Keratinocyte (primary cell): Measurements from ENCODE around the gene SC5D. TPM values are rescaled to one million over a fixed set of nuclear protein-coding genes. Genes with fewer than 3 reads are reported as not detected.

Experiments used
- DNase-seq: peaks from one replicate; pipeline ENCODE4 v3.0.0-alpha.2; 2011; ENCODE audit warnings: low read depth, missing footprints, low spot score
- FAIRE-seq: peaks from 2 replicates; lab custom pipeline; 2011; peaks lifted over from hg19 to GRCh38; lab: Jason Lieb, UNC
- H2AFZ ChIP-seq: 2 replicates; pipeline ENCODE4 v1.6.0; 2012; ENCODE audit warnings: low read length, control low read depth, inconsistent platforms; ENCODE audit not compliant: control insufficient read depth
- H3K27ac ChIP-seq: 2 replicates; pipeline ENCODE4 v1.5.1; 2011; ENCODE audit warnings: low read length; ENCODE audit not compliant: control insufficient read depth, insufficient read depth
- H3K27me3 ChIP-seq: 3 replicates; pipeline ENCODE4 v1.6.0; 2011; ENCODE audit warnings: low read length; ENCODE audit not compliant: control insufficient read depth, insufficient read depth; ENCODE audit errors: extremely low read depth
- H3K36me3 ChIP-seq, 2 experiments: 2 replicates in 1 of 2; 3 replicates in 1 of 2; pipeline ENCODE4 v1.5.1; 2011; ENCODE audit warnings: low read length in 2 of 2, mild to moderate bottlenecking in 1 of 2; ENCODE audit not compliant: control insufficient read depth in 2 of 2, insufficient read depth in 2 of 2; ENCODE audit errors: extremely low read depth in 1 of 2
- H3K4me1 ChIP-seq: 3 replicates; pipeline ENCODE4 v1.5.1; 2011; ENCODE audit warnings: low read length; ENCODE audit not compliant: control insufficient read depth, insufficient read depth; ENCODE audit errors: extremely low read depth
- H3K4me2 ChIP-seq: 3 replicates; pipeline ENCODE4 v1.6.0; 2011; ENCODE audit warnings: low read depth, low read length; ENCODE audit not compliant: control insufficient read depth, insufficient read depth; ENCODE audit errors: extremely low read depth
- H3K4me3 ChIP-seq, 3 experiments: fragments of 200-600 bp in 1 of 3; sonication (generic) in 1 of 3; 2 replicates in 2 of 3; 3 replicates in 1 of 3; pipeline ENCODE4 v1.5.1; 2011 to 2016; ENCODE audit warnings: low read length in 3 of 3, mild to moderate bottlenecking in 3 of 3, control low read depth in 2 of 3, inconsistent platforms in 1 of 3, low read depth in 1 of 3, mixed read lengths in 1 of 3, mixed run types in 1 of 3, moderate library complexity in 1 of 3; ENCODE audit not compliant: control insufficient read depth in 2 of 3, insufficient read depth in 2 of 3; ENCODE audit errors: extremely low read depth in 1 of 3
- H3K79me2 ChIP-seq: 2 replicates; pipeline ENCODE4 v1.6.0; 2012; ENCODE audit warnings: low read length; ENCODE audit not compliant: control insufficient read depth, insufficient read depth
- H3K9ac ChIP-seq: 3 replicates; pipeline ENCODE4 v1.6.0; 2011; ENCODE audit warnings: low read length; ENCODE audit not compliant: control insufficient read depth, insufficient read depth; ENCODE audit errors: extremely low read depth
- H3K9me1 ChIP-seq: 3 replicates; pipeline ENCODE4 v1.6.0; 2011; ENCODE audit warnings: low read length; ENCODE audit not compliant: control insufficient read depth, insufficient read depth; ENCODE audit errors: extremely low read depth
- H3K9me3 ChIP-seq: 2 replicates; pipeline ENCODE4 v1.5.1; 2012; ENCODE audit warnings: low read depth, low read length; ENCODE audit not compliant: control insufficient read depth
- H4K20me1 ChIP-seq: 3 replicates; pipeline ENCODE4 v1.6.0; 2011; ENCODE audit warnings: low read length; ENCODE audit not compliant: control insufficient read depth, insufficient read depth; ENCODE audit errors: extremely low read depth
- EZH2 ChIP-seq: IDR thresholded peaks from one replicate; pipeline ENCODE4 v1.6.1; 2012; ENCODE audit warnings: inconsistent platforms, mild to moderate bottlenecking, low read length, moderate library complexity
- dilution Hi-C: fragments of 300-500 bp; cut with MboI; formaldehyde crosslinking; loops from one replicate; pipeline ENCODE4 v1.7.0; 2020; ENCODE audit warnings: low sequenced_read_pairs; ENCODE audit not compliant: extremely low pct_ligation_motif_present
- polyA plus RNA-seq, 5 experiments: library from polyadenylated mRNA; depleted of rRNA in 3 of 5; stranded (reverse) in 3 of 5; stranded (forward) in 1 of 5; unstranded in 1 of 5; fragments of >200 nt; gene quantifications; 1 replicate in 1 of 5; 2 replicates in 3 of 5; 3 replicates in 1 of 5; pipeline versions ENCODE4 v1.2.1 to v1.2.3, GENCODE V29; 2011 to 2012; ENCODE audit warnings: missing spikeins in 2 of 5, low read depth in 1 of 5, low replicate concordance in 1 of 5
- TF ChIP-seq, protein P1 (sequence below), 3 experiments: IDR thresholded peaks in 1 of 3; conservative IDR thresholded peaks in 1 of 3; optimal IDR thresholded peaks in 1 of 3; 2 replicates in 2 of 3; 3 replicates in 1 of 3; pipeline versions ENCODE3 to v1.5.1; 2011; ENCODE audit warnings: low read length in 3 of 3, mild to moderate bottlenecking in 3 of 3, moderate library complexity in 2 of 3, control low read depth in 1 of 3, inconsistent platforms in 1 of 3; ENCODE audit not compliant: insufficient read depth in 2 of 3; ENCODE audit errors: extremely low read depth in 1 of 3

The SC5D gene
- polyA plus RNA-seq, 1 donor (not counting 4 experiments of a cell fraction or from before 2014, with no cell fraction given), result 273 TPM

DNA sequence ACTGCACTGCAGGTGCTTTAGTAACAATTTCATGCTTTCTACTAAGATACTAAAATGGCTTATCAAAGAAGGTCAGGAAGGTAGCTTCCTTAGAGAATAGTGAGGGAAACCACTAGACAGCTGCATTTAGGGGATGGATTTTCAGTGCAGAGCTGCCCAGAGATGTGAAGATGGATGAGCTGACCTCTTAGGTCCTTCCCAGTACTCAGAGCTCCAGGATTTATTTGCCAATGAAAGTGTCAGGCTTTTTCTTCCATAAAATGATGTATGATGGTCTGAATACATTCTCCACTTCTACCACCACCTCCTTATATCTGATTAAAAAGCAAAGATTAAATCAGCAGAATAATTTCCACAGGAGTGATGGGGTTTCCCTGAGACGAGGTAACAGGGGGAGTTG lies 35.0 kb downstream of the SC5D start:
- Histone ChIP-seq H3K27ac (no peak overlapping the region), H3K9me1 (no peaks in the 10 kb centered on the region), H3K36me3 (no peaks in the 10 kb centered on the region), H3K9me3 (no peaks in the 10 kb centered on the region), H3K79me2 (no peaks in the 10 kb centered on the region), H4K20me1 (no peaks in the 10 kb centered on the region), H3K4me1 (no peaks in the 10 kb centered on the region), H2AFZ (no peak overlapping the region), H3K4me2 (no peak overlapping the region), H3K4me3 (no peak overlapping the region), H3K9ac (no peak overlapping the region), H3K27me3 (peaks cover 4% of the 10 kb centered on the region)
- no peak for DNase-seq
- FAIRE-seq, result no peak
- no peak for TF ChIP-seq EZH2
- TF ChIP-seq, protein P1, sequence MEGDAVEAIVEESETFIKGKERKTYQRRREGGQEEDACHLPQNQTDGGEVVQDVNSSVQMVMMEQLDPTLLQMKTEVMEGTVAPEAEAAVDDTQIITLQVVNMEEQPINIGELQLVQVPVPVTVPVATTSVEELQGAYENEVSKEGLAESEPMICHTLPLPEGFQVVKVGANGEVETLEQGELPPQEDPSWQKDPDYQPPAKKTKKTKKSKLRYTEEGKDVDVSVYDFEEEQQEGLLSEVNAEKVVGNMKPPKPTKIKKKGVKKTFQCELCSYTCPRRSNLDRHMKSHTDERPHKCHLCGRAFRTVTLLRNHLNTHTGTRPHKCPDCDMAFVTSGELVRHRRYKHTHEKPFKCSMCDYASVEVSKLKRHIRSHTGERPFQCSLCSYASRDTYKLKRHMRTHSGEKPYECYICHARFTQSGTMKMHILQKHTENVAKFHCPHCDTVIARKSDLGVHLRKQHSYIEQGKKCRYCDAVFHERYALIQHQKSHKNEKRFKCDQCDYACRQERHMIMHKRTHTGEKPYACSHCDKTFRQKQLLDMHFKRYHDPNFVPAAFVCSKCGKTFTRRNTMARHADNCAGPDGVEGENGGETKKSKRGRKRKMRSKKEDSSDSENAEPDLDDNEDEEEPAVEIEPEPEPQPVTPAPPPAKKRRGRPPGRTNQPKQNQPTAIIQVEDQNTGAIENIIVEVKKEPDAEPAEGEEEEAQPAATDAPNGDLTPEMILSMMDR (optimal IDR thresholded peaks at IDR 0.05 in 1 of 3, IDR thresholded peaks at IDR 0.05 in 1 of 3, conservative IDR thresholded peaks at IDR 0.05 in 1 of 3; ENCODE audit: extremely low read depth in 1 of 3, insufficient read depth in 2 of 3, low read length in 3 of 3), result no peak
- dilution Hi-C loops, result loop anchor here (10.0 kb wide), 1 partner anchor 117 kb away; no protein-coding TSS in a partner anchor

DNA sequence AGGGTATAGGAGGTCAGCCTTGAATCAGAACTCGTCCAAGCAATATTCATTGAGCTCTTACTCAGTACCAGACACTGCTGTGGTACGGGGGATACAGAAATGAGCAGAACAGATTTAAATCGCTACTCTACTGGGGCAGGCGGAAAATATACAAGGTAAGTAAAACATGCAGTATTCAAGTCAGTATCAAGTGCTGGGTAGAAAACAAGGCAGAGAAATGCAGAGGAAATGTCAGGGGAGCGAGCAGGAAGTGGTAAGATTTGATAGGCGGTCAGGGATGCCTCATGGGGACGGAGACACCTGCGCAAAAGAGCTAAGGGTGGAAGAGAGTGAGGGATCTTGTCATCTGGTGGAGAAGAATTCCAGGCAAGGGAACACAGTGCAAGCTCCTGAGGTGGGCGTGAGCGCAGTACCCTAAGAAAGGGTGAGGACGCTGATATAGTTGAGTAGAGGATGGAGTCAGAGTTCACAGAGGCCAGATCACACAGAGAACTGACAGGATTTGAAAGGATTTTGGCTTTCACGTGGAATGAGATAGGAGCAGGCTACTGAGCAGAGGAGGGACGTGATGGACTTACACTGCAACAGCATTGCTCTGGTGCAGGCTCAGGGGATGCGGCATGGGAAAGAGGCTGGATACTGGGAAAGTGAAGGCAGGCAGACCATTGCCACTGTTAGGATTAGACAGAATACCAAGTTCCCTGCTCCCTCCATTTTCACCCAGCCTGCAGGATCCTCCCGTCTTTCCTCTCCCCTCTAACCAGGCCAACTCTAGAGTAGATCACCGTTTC lies 35.8 kb downstream of the SC5D start:
- no peak overlapping the region for H2AFZ ChIP-seq
- no peaks in the 10 kb centered on the region for H3K79me2 ChIP-seq
- H3K4me2 ChIP-seq, result no peak overlapping the region
- no peaks in the 10 kb centered on the region for H3K4me1 ChIP-seq
- no peaks in the 10 kb centered on the region for H4K20me1 ChIP-seq
- H3K36me3 ChIP-seq, result no peaks in the 10 kb centered on the region
- no peaks in the 10 kb centered on the region for H3K9me1 ChIP-seq
- H3K4me3 ChIP-seq, result no peak overlapping the region
- H3K9ac ChIP-seq, result no peak overlapping the region
- no peak for TF ChIP-seq EZH2
- TF ChIP-seq, protein P1 (optimal IDR thresholded peaks at IDR 0.05 in 1 of 3, IDR thresholded peaks at IDR 0.05 in 1 of 3, conservative IDR thresholded peaks at IDR 0.05 in 1 of 3; ENCODE audit: extremely low read depth in 1 of 3, insufficient read depth in 2 of 3, low read length in 3 of 3), result no peak
- FAIRE-seq (no peak), DNase-seq (no peak)
- dilution Hi-C loops, result loop anchor here (10.0 kb wide), 1 partner anchor 116 kb away; no protein-coding TSS in a partner anchor
- H3K9me3 ChIP-seq, result no peaks in the 10 kb centered on the region
- H3K27ac ChIP-seq, result no peak overlapping the region
- H3K27me3 ChIP-seq, result peaks cover 5% of the 10 kb centered on the region
